GM13977 (cell line): ENCODE data around the gene ZNF831.

Experiments used
- DNase-seq: peaks from one replicate; pipeline ENCODE4 v3.0.0; 2012; ENCODE audit warnings: low spot score
- in situ Hi-C: fragments of 300-500 bp; cut with MboI; formaldehyde crosslinking; loops from one replicate; pipeline ENCODE4 v1.12.0; 2022; ENCODE audit warnings: low sequenced_read_pairs, low pct_unique_long_range_greater_than_20kb, mixed read lengths, inconsistent platforms; ENCODE audit not compliant: unreplicated experiment
- TF ChIP-seq, protein P1 (sequence below): IDR thresholded peaks from 2 replicates; pipeline ENCODE4 v1.5.1; 2012; ENCODE audit warnings: mild to moderate bottlenecking, control low read depth; ENCODE audit not compliant: insufficient read depth; ENCODE audit errors: extremely low read depth, missing control alignments

ZNF831 gene

DNA sequence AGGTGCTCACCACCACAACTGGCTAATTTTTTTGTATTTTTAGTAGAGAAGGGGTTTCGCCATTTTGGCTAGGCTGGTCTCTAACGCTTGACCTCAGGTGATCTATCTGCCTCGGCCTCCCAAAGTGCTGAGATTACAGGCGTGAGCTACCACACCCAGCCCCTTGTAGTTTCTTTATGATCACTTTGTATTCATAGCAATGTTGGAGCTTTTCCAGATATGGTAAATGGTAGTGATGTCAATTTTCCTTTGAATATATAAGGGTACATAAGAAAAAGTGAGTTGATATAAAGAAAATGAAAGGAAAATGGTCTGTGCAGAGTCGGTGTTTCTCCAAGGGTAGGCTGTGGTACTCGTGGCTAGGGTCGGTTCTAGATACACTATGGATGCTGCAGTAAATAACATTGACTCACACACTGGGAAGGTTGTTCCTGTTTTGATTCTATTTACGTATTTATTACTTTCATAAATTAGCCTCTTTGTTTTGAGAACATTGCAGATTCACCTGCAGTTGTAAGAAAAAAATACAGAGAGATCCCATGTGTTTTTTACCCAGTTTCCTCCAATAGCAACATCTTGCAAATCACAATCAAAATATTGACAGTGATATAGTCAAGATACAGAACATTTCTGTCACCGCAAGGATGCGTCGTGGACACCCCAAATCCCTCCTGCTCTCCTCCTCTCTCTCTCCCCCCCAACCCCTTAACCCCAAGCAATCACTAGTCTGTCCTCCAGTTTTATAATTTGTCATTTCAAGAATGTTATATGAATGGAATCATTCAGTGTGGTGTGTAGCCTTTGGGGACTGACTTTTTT is 2.5 kb downstream of the ZNF831 start:
- TF ChIP-seq, protein P1, sequence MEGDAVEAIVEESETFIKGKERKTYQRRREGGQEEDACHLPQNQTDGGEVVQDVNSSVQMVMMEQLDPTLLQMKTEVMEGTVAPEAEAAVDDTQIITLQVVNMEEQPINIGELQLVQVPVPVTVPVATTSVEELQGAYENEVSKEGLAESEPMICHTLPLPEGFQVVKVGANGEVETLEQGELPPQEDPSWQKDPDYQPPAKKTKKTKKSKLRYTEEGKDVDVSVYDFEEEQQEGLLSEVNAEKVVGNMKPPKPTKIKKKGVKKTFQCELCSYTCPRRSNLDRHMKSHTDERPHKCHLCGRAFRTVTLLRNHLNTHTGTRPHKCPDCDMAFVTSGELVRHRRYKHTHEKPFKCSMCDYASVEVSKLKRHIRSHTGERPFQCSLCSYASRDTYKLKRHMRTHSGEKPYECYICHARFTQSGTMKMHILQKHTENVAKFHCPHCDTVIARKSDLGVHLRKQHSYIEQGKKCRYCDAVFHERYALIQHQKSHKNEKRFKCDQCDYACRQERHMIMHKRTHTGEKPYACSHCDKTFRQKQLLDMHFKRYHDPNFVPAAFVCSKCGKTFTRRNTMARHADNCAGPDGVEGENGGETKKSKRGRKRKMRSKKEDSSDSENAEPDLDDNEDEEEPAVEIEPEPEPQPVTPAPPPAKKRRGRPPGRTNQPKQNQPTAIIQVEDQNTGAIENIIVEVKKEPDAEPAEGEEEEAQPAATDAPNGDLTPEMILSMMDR: no peak
- no peak for DNase-seq
- in situ Hi-C loops: no loop called here

DNA sequence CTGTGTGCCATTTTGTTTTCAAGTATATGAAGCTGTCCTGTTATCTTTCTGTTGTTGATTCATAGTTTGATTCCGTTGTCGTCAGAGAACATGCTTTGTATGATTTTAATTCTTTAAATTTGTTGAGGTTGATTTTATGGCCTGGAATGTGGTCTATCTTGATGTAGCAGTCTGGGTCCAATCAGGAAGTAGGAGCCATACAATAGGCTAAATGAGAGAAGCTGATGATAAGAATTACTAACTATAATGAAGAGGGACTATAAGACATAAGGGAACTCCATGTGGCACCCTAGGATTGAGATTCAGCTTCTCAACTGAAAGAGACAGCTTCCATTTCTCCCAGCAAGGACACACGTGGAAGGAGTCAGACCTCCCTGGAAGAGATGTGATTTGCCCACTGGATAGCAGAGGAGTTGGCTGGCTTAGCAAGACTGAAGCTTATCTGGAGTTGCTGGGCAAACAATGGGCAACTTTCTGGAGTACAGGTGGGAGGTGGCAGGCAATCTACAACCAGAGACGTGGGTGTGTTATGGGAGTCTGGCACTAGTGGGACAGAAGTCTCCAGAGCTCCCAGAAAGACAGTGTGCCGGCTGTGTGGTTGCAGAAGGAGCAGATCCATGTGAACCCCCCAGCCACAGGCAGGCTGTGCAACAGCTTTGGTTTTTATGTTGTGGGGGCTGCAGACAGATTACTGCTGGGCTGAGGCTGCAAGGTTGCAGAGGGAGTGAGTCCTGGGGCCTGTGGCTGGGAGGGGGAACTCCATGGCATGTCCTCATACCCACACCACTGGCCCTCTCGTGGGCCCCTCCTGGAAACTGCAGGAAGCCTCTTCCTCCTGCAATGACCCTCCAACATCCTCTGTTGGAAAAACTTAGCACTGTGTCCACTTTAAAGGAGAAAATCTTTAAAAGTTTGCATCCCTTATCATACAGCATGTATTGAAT is 7.1 kb downstream of the ZNF831 start:
- in situ Hi-C loops: no loop called here
- TF ChIP-seq, protein P1: no peak
- no peak for DNase-seq

DNA sequence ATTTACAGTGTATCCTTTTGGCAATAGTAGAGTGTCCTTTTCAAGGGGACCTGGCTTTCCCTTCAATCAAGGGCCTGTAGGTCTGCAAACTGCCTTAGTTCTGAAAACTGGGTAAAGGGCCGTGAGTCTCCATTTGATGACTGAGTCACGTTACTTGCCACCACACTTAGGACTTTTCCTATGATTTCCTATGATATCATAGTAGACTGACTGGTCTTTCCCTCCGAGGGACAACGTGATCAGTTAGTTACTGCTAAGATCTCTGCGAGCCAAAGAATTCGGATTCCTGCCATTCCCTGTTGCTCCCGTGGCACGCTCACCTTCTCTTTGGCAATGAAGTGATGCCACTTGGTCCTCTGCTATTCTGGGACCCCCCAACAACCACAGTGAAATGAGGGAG is 8.4 kb downstream of the ZNF831 start:
- in situ Hi-C loops: no loop called here
- TF ChIP-seq, protein P1: no peak
- no peak for DNase-seq

DNA sequence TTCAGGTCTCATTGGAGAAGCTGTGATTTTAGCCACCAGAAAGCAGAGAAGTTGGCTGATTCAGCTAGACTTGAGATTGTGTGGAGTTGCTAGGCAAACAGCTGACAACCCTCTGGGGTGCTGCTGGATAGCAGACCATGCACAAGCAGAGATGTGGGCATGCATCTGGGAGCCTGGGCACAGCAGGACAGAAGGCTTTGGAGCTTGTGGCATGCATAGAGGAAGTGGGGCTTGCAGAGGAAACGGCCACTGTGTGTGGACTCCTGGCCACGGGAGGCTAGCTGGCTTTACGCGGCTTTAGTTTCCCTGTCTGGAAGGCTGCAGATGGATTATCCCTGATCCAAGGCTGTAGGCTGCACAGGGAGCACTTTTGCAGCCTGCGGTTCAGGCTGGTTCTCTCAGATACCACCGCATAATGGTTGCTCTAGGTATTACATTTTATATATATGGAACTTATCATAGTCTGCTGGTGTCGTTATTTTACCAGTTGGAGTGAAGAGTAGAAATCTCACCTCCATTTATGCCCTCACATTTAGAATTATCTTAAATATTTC is 10.4 kb downstream of the ZNF831 start:
- in situ Hi-C loops: no loop called here
- TF ChIP-seq, protein P1: no peak
- no peak for DNase-seq

DNA sequence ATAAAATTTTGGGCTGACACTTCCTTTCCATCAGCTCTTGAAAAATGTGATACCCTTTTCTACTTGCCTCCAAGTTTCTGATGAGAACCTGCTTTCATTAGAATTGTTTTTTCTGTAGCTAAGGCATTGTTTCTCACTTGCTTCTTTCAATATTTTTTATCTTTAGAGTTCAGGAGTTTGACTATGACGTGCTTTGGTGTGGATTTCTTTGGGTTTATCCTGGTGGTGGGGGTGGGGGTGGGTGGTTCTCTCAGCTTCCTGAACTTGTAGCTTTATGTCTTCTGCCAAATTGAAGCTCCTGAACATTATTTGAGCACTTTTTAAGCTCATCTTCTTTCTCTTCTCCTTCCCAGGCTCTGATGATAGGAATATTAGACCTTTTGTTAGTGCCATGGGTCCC is 11.4 kb downstream of the ZNF831 start:
- in situ Hi-C loops: no loop called here
- no peak for DNase-seq
- TF ChIP-seq, protein P1: no peak

DNA sequence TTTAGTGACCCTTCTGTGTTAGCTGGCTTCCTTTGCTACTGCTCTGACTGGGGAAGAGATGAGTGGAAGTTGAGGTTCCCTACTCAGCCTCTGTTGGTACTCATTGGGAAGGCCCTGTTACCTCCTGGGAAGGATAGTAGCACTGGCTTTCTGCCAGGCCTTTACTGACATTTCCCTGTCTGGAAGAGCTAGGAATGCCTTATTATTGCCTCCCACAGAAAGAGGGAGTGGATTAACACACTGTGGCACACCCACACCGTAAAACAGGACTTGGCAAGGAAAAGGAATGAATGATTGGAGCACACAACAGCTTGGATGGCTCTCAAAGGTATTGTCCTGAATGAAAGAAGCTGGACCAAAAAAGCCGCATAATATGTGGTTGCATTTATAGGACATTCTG is 12.2 kb downstream of the ZNF831 start:
- TF ChIP-seq, protein P1: no peak
- no peak for DNase-seq
- in situ Hi-C loops: no loop called here
